ENCODE results near the gene TMEM178A.

GRCh38 chr2:39625927-39626270 is 39.8 kb upstream of the TMEM178A start:
- TF ChIP-seq CHD1 (IDR thresholded peaks at IDR 0.05; ENCODE audit: low read depth, low read length) (no peak), POLR2A (IDR thresholded peaks at IDR 0.05; ENCODE audit: low read depth, low read length) (no peak), RAD21 (IDR thresholded peaks at IDR 0.05; ENCODE audit: low read length) (no peak), MAFK (IDR thresholded peaks at IDR 0.05; ENCODE audit: low read depth, low read length) (no peak)
- TF ChIP-seq, protein P1, sequence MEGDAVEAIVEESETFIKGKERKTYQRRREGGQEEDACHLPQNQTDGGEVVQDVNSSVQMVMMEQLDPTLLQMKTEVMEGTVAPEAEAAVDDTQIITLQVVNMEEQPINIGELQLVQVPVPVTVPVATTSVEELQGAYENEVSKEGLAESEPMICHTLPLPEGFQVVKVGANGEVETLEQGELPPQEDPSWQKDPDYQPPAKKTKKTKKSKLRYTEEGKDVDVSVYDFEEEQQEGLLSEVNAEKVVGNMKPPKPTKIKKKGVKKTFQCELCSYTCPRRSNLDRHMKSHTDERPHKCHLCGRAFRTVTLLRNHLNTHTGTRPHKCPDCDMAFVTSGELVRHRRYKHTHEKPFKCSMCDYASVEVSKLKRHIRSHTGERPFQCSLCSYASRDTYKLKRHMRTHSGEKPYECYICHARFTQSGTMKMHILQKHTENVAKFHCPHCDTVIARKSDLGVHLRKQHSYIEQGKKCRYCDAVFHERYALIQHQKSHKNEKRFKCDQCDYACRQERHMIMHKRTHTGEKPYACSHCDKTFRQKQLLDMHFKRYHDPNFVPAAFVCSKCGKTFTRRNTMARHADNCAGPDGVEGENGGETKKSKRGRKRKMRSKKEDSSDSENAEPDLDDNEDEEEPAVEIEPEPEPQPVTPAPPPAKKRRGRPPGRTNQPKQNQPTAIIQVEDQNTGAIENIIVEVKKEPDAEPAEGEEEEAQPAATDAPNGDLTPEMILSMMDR (conservative IDR thresholded peaks at IDR 0.05; ENCODE audit: low read depth, low read length), result no peak
- TF ChIP-seq, protein P2, sequence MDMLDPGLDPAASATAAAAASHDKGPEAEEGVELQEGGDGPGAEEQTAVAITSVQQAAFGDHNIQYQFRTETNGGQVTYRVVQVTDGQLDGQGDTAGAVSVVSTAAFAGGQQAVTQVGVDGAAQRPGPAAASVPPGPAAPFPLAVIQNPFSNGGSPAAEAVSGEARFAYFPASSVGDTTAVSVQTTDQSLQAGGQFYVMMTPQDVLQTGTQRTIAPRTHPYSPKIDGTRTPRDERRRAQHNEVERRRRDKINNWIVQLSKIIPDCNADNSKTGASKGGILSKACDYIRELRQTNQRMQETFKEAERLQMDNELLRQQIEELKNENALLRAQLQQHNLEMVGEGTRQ (IDR thresholded peaks at IDR 0.05; ENCODE audit: low read depth, low read length), result no peak

Data from IMR-90 (cell line).